ENCODE measurements around the gene KDM3B.
A peak's percentile ranks its signal among the peaks of the same experiment; 100 is the strongest.
"Not testable (repeated sequence)": the region's sequence is repeated elsewhere in the genome, so short reads cannot be mapped to it uniquely, and the experiment has no call there.

The KDM3B gene

DNA sequence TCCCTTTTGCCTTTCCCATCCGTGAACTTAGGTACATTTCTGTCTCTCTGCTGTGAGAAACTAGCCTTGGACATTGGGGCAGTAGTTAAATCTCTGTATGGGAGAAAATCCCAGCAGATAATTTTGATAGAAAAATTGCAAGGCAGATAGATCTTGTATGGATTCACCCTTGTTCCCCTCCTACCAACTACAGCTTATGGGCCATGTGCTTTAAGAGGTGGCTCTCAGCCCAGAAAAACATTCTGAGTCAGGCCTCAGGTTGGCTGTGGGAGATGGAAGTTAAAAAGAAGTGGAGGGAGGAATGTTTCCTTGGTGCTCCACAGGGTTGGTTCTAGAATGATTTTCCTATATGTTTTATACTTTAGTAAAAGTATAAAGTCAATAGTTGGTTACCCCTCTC, 1.4 kb upstream of the KDM3B start:
- DNase-seq: peak; percentile 78

DNA sequence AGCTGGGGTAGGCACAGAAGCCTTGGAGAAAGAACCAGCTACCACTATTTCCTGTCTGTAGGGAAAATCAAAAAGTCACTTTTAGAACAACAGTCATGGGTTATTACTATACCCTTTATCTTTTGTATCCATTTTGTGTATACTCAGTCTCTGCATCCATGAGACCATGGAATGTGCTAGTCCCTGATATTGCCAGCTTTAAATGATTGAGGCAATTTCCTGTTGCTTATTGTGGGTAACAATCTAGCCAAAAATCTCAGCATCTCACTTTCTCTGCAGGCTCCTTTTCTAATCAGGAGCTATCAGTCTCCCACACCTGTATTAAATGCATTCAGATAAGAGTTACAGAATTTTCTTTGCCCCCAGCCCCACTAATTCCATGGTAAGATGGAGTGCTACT, 968 bp upstream of the KDM3B start:
- no peak for DNase-seq

DNA sequence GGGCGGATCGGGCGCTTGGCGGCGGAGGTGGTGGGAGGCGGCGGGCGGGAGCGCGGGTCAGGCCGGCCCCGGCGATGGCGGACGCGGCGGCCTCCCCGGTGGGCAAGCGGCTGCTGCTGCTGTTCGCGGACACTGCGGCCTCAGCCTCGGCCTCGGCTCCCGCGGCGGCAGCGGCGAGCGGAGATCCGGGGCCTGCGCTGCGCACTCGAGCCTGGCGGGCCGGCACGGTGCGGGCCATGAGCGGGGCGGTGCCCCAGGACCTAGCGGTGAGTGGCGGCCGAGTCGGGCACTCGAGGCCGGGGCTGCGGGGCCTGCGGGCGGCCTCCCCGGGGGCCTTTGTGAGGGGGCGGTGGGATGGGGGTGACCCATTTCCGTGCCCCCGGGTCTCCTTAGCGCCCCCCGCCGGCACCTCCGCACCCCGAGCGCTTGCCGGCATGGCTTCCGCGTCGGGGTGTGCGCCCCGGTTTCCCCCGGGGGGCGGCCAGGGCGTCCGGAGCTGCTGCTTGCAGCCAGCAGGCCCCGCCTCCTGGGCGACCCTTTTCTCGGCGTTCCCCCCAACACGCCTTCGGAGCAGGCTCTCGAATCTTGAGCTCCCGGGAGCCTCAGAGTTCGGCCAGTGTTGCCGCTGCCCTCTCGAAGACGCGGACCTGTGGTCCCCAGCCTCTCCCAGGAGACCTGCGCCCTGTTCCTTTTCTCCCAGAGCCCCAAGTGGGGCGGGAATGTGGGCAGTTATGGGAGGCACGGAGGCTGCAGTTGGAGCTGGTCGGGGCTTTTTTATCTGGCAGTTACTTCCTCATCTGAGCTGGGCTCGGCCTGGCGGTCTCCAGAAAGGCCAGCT, 456 bp downstream of the KDM3B start:
- peak; percentile 70 for DNase-seq

DNA sequence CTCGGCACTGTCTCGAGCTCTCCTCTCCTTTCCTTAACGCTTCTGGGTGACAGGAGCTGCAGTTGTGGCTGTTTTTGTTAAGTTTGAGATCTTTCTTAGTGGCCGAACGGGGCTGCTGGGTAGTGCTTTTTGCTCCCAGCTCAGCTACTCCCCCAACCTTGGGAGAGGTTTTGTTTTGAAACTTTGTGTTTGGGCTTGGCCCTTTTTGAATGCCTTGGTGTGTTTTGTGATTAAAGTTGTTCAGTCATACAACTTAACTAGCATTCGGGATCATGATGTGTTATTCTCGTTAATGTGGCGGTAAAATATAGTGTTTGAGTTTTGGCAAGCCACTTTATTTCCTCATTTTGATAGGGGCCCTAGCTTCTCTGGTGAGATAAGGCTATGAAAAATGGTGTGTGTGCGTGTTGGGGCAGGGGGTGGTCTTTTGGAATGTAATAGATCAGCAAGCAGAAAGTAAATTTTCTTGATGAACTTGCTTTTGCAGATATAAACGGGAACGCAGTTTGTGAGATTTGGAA, 1.1 kb downstream of the KDM3B start:
- DNase-seq: no peak

DNA sequence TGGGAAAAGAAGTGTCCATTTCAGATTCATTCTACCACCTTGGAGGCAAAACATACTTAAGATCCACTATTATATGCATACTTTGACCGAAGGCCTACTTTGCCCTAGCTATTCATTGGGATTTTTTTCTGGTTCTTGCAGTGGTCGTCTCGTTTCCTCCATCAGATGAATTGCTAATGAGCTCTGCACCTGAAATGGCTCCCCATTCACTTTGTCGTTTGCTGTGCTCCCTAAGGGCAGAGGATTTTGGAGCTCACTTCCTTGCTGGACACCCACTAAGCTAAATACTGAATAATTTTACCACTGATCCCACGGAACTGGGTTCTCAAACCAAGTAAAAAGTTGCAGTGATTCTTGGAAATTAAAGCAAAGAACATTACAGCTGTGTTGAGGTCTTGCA, 1.9 kb downstream of the KDM3B start:
- no peak for DNase-seq

DNA sequence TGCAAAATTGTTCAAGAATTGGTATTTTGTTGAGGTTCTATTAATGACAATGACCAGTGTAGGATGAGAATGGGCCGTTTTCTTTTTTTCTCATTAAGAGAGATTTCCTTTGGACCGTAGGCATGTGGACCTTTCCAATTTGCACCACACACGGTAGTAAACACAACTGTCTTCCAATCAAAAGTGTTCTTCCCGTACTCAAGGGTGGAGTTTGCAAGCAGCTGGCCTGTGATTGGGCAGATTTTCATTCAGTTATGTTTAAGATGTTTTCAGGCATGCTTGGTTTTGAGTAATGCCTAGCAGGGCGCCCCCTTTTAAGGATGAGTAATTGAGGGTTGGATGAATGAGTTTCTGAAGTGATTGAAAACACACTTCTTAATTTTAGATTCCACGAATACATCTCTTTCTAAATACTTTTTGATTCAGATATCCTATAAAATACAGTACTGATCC, 2.5 kb downstream of the KDM3B start:
- peak; percentile 88 for DNase-seq

DNA sequence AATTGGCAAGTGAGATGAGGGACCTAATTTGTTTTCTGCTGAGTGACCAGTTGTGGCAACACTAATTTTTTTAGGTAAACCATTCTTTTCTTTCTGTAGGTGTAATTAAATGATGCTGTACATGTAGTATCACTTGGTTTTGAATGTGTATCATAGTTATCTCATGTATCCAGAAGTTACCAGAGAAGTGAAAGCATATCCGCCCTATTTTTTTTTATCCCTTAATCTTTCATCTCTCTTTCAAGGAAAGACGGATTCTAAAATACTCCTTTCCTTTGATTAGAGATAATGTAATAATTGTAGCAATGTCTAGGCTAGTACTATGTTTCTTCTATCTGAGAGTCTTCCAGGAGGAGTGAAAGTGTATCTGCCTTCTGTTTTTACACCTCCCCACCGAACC, 7.1 kb downstream of the KDM3B start:
- DNase-seq: no peak

DNA sequence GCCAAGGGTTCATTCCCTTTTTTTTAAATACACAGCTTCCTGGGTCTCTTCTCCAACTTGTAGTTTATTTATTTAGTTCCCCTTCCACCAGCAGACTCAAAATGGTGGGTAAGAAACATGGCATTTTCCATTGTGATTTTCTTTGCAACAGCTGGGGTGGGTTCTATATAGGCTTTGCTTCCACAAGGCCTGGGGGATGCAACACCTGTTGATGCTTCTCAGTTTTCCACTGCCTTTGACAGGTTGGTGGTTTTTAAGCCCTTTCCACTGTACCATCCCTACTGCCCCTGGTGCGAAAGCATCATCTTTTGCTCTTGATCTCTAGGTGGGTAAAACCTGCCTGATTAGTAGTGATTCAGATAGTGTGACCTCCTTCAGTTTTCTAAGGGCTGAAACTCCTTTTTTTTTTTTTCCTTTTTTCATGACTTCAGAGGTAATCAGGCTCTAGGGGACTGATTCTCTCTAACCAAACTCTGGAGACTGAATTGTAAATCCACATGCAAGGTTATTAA, 8.5 kb downstream of the KDM3B start:
- DNase-seq: no peak

DNA sequence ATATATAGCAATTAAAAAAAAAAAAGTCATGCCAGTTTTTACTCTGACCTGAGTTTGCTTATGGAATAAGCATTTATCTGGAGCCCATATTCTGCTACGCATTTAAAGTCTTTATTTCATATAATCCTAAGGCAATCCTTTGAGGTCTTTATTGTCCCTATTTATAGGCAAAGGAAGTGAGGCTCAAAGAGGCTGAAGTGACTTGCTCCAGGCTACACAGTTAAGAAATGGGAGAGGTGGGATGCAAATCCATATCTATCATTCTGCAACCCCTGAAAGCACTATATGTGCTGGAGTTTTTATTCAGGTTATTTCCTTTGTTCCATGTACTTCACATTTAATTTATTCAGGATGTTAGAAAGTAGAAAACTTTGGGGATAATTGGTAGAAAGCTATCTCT, 12.1 kb downstream of the KDM3B start:
- DNase-seq: no peak

DNA sequence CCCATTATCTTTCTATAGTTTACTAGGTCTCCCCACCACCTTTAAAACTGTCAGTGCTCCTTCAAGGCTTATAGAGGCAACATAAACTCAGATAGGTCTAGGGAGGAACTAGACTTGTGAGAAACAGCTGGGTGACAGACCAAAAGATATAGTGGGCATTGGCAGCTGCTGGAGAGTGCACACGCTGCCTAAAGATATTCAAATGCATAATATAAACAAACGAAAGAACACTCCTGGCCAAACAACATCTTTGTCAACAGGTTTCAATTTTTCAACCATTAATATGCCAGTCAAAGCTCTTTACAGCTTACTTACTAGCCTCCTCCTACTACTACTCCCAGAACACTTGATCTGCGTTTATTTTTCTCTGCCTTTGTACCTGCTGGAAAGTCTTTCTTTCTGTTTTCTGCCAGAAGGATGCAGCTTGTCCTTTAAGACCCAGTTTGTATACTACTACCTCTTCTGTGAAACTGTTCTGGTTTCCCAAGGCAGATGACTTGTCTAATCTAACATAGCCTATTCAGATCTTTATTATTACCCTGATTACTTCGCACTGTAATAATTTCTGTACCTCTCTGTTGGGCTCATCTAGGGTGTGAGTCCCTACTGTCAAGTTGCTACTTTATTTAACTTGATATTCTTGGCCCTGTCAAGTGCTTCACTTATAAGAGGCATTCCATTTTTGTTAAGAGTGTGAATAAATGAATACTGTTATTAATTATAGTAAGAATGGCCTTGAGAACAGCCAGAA, 14.3 kb downstream of the KDM3B start:
- no peak for DNase-seq

DNA sequence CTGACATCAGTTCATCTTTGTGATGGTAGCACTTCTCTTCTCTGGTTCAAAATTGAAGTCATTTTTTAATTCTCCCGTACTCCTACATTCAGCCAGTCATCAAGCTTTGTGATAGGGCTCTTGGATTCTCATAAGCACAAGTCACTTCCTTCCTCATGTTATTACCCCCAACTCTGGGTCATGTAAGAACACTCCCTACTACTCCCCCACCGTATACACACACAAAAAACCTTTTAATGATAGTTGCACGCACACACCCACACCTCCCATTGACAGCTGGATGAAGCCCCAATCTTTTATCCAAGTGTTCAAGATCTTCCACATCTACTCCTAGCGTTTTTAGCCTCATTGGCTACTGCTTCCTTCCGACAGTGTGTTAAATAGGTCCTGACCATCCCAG, 16.8 kb downstream of the KDM3B start:
- no peak for DNase-seq

DNA sequence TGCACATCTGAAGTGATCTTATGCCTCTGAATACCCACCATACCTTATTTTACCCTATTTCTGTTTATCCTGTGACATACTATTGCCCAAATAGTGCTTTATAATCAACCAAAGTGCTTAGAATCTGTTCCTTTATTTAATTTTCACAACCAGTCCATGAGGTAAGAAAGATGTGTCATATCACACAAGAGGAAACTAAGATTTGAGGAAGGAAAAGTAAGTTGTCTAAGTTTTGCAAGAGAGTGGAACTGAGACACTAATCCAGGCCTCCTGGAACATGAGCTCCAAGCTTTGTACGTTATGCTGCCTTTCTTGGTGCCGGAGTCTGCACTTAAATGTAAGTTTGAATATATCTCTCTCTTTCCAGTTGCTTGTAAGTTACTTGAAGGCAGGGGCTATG, 17.2 kb downstream of the KDM3B start:
- no peak for DNase-seq

DNA sequence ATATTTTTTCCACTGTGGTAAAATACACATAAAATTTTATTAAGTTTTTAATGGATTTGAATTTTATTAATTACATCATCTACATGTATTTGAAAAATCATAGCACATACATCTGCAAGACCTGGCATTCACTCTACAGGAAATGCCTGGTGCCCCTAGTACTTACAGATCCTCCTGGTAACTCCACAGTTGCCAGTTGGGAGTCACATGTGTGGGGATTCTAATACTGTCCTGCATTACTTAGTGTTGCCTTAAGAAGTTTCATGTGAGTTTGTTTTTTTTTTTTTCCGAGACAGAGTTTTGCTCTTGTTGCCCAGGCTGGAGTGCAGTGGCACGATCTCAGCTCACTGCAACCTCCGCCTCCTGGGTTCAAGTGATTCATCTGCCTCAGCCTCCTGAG, 18.1 kb downstream of the KDM3B start:
- peak; percentile 9 for DNase-seq

DNA sequence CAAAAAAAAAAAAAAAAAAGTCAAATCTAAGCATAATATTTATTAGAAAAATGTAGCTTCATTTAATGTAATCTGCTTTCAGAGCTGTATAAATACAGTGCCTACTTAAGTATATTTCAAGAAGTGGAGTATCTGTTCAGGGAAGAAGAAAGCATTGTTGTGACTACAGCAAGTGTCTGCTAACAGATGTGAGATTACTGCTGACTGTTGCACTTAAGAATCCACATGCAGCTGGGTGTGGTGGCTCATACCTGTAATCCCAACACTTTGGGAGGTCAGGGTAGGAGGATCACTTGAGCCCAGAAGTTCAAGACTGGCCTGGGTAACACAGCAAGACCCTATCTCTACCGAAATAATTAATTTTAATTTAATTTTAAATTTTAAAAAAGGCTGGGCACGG, 19.0 kb downstream of the KDM3B start:
- no peak for DNase-seq

DNA sequence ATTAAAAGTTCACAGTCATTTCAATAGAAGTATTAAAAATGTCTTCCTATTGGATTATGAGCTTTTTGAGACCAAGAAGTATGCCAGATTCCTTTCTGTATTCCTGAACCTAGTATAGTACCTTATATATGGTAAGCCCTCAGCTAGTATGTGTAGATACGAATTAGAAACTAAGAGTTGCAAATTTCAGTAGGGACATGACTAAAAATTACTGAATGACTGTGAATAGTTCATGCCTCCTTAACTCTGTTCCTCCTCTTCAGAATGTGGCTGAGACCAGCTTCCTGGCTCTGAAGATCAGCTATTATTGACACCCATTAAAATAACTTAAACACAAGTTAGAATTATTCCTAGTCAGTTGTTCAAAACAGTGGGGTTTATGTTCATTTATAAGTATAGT, 19.7 kb downstream of the KDM3B start:
- DNase-seq: no peak

DNA sequence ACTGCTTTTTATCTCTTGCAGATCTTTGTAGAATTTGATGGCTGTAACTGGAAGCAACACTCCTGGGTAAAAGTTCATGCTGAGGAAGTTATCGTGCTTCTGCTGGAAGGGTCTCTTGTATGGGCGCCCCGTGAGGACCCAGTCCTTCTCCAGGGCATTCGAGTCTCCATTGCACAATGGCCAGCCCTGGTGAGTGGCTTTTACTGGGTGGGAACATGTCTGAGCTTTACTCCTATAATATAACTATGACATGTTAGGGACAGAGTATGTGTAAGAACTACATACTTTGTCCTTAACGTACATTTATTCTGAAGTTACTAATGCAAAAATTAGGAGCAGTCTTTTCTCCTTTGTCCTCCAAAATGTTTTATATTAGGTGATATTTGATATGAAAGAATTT, 20.2 kb downstream of the KDM3B start:
- no peak for DNase-seq

DNA sequence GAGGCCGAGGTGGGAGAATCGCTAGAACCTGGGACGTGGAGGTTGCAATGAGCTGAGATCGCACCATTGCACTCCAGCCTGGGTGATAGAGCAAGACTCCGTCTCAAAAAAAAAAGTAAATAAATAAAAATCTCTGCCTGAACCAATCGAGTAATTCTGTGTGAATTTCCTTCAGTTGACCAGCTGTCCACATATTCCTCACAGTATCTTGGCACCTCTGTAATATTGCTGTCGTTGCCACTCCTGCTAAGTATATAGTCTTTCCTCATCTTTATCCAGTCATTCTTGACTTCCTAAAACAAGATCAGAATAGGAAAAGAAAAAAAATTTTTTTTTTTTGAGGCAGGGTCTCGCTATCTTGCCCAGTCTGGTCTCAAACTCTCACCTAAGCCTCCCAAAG, 29.9 kb downstream of the KDM3B start:
- DNase-seq: no peak

DNA sequence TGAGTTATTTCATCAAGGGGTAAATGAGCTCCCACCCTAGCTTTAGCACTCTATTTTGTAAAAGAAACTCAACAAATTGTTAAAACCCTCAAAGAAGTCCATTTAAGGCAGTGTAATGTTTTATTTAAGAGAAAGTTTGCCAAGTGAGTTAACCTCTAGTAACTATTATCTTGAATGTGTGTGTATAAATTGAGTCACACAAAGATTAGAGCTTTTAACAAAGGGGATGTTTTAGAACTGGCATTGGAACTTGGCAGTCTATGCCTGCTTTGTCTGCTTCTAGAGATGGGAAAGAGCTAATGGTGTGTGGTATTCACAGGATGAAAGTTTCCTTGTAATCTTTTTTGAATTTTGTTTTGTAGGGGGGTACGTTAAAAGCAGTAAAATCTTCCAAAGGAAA, 33.2 kb downstream of the KDM3B start:
- no peak for DNase-seq

DNA sequence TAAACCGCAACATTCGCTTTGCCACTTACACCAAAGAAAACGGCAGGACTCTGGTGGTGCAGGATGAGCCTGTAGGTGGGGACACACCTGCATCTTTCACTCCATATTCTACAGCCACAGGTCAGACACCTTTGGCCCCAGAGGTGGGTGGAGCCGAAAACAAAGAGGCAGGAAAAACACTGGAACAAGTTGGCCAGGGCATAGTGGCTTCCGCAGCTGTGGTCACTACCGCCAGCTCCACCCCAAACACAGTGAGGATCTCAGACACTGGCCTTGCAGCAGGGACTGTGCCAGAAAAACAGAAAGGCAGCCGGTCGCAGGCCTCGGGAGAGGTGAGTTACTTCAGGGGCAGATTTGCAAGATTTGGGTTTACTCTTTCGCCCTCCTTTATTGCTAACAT, 33.8 kb downstream of the KDM3B start:
- DNase-seq: no peak

DNA sequence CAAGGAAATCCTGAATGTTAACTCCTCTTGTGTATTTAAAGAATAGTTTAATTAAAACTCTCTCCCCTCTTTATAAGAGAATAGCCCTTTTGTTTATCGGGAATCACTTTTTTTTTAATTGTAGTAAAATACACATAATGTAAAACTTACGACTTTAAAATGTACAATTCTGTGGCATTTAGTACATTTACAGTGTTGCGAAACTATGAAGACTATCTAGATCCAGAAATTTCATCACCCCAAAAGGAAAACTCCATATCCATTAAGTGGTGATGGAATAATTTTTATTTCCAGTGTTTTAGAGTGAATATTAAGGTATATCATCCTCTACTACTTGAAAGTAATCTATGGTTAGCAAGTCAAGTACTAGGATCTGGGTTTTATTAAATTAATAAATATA, 36.8 kb downstream of the KDM3B start:
- no peak for DNase-seq

DNA sequence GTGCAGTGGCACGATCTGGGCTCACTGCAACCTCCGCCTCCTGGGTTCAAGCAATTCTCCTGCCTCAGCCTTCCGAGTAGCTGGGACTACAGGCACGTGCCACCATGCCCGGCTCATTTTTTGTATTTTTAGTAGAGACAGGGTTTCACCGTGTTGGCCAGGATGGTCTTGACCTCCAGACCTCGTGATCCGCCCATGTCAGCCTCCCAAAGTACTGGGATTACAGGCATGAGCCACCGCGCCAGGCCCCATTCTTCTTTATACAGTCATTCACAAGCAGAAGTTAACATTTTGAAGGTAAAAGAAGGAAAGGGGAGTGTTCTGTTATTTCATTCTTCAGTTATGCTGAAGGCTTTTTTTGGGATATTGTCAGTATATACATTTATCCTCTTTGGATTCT, 37.4 kb downstream of the KDM3B start:
- not testable (repeated sequence) for DNase-seq

DNA sequence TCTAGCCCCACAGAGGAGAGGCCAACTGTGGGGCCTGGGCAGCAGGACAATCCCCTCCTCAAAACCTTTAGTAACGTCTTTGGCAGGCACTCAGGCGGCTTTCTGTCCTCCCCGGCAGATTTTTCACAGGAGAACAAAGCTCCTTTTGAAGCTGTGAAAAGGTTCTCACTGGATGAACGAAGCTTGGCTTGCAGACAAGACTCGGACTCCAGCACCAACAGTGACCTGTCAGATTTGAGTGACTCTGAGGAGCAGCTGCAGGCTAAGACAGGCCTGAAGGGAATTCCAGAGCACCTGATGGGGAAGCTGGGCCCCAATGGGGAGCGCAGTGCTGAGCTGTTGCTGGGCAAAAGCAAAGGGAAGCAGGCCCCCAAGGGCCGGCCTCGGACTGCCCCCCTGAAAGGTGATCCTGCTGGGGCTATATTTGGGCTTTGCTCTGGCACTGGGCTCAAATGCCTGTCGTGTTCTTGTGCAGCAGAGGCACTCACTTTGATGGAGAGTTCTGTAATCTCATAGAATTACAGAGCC, 39.4 kb downstream of the KDM3B start:
- no peak for DNase-seq

DNA sequence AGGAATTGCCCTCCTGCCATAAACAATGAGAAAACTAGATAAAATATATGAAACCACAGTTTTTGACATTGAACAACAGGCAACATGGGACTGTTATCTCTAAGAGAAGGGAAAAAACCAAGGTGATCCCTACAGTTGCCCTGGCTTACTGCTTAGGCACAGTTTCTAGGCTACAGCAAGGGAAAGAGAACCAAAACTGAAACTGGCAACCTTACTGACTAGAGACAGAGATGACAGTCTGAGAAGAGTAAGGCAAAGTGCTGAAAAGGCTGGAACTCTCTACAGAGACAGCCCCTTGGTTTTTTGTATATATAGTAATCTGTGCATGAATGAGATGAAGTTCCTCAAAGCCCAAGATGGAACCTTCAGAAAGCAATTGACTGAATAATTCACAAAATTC, 50.2 kb downstream of the KDM3B start:
- no peak for DNase-seq

DNA sequence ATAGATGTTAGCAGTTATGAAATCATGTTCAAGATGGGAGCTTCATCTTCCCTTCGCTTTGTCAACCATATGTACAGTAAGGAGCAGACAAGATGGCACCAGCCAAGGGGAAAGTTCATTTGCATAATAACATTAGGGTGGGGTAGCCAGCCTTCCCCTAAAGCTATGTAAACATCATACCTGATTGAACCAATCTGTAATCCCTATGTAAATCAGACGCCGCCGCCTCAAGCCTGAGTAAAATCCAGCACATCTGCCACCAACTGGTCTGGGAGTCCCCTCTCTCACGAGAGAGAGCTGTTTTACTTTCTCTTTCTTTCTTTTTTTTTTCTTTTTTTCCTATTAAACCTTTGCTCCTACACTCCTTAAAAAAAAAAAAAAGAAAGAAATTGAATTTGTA, 55.5 kb downstream of the KDM3B start:
- no peak for DNase-seq
